ENCODE results near the gene MCF2L. TPM values are rescaled to one million over a fixed set of nuclear protein-coding genes. Genes with fewer than 3 reads are reported as not detected.

Gene MCF2L
- total RNA-seq, 2 donors from 2014 or later: 48.0 to 49.9 TPM

- peaks cover 11% of the 10 kb centered on the region for H3K4me1 Mint-ChIP-seq
- WGBS, 2 experiments (ENCODE audit: insufficient coverage in 1 of 2, insufficient read length in 1 of 2): 1 to 2% methylated on average over 42 to 81 of the region's 81 CpGs
- no peaks in the 10 kb centered on the region for H3K27me3 ChIP-seq (ENCODE audit: control insufficient read depth, insufficient read depth, low read length, poor library complexity, severe bottlenecking)
- no peak for TF ChIP-seq CTCF (conservative IDR thresholded peaks at IDR 0.05)
- H3K27me3 Mint-ChIP-seq (ENCODE audit: insufficient read depth): peaks cover 5% of the 10 kb centered on the region
- peak overlapping the region; percentile 63 for H3K4me3 Mint-ChIP-seq
- peaks cover 10% of the 10 kb centered on the region for H3K9me3 Mint-ChIP-seq
- H3K9ac ChIP-seq (ENCODE audit: extremely low read depth, low read length, poor library complexity, severe bottlenecking): peak overlapping the region; percentile 6
- no peak overlapping the region for H3K27ac ChIP-seq (ENCODE audit: low read depth, low read length)
- DNase-seq: peak; percentile 87
- peak overlapping the region; percentile 78 for H3K4me3 ChIP-seq (ENCODE audit: low read length)
- H3K27ac Mint-ChIP-seq: no peak overlapping the region
- H3K9me3 ChIP-seq (ENCODE audit: control insufficient read depth, low read length): peaks cover 4% of the 10 kb centered on the region
- H3K4me1 ChIP-seq (ENCODE audit: control insufficient read depth, insufficient read depth, low read length): peaks cover 7% of the 10 kb centered on the region
- no peaks in the 10 kb centered on the region for H3K36me3 ChIP-seq (ENCODE audit: control insufficient read depth, insufficient read depth, low read length)
- H3K36me3 Mint-ChIP-seq (ENCODE audit: low read depth): no peaks in the 10 kb centered on the region
These were observed 25.5 kb upstream of the MCF2L start for GRCh38 chr13:112943309-112944125.

- DNase-seq: peak; percentile 24
- H3K27ac Mint-ChIP-seq: no peak overlapping the region
- no peaks in the 10 kb centered on the region for H3K27me3 ChIP-seq (ENCODE audit: control insufficient read depth, insufficient read depth, low read length, poor library complexity, severe bottlenecking)
- H3K9me3 ChIP-seq (ENCODE audit: control insufficient read depth, low read length): no peaks in the 10 kb centered on the region
- peaks cover 26% of the 10 kb centered on the region for H3K4me1 Mint-ChIP-seq
- no peak overlapping the region for H3K4me3 ChIP-seq (ENCODE audit: low read length)
- peaks cover 10% of the 10 kb centered on the region for H3K27me3 Mint-ChIP-seq (ENCODE audit: insufficient read depth)
- H3K9ac ChIP-seq (ENCODE audit: extremely low read depth, low read length, poor library complexity, severe bottlenecking): no peak overlapping the region
- H3K9me3 Mint-ChIP-seq: no peaks in the 10 kb centered on the region
- no peaks in the 10 kb centered on the region for H3K36me3 Mint-ChIP-seq (ENCODE audit: low read depth)
- peaks cover 7% of the 10 kb centered on the region for H3K4me1 ChIP-seq (ENCODE audit: control insufficient read depth, insufficient read depth, low read length)
- 91 to 95% methylated on average over 4 of the region's 4 CpGs for WGBS, 2 experiments (ENCODE audit: insufficient coverage in 1 of 2, insufficient read length in 1 of 2)
- H3K4me3 Mint-ChIP-seq: no peak overlapping the region
- no peak overlapping the region for H3K27ac ChIP-seq (ENCODE audit: low read depth, low read length)
- H3K36me3 ChIP-seq (ENCODE audit: control insufficient read depth, insufficient read depth, low read length): no peaks in the 10 kb centered on the region
- TF ChIP-seq CTCF (conservative IDR thresholded peaks at IDR 0.05): no peak
These were observed 21.2 kb upstream of the MCF2L start for GRCh38 chr13:112947796-112948195.

- Histone ChIP-seq H3K4me1 (ENCODE audit: control insufficient read depth, insufficient read depth, low read length) (peaks cover under 1% of the 10 kb centered on the region), H3K36me3 (ENCODE audit: control insufficient read depth, insufficient read depth, low read length) (no peaks in the 10 kb centered on the region), H3K9me3 (ENCODE audit: control insufficient read depth, low read length) (no peaks in the 10 kb centered on the region), H3K27me3 (ENCODE audit: control insufficient read depth, insufficient read depth, low read length, poor library complexity, severe bottlenecking) (no peaks in the 10 kb centered on the region), H3K9ac (ENCODE audit: extremely low read depth, low read length, poor library complexity, severe bottlenecking) (no peak overlapping the region), H3K27ac (ENCODE audit: low read depth, low read length) (no peak overlapping the region), H3K4me3 (ENCODE audit: low read length) (no peak overlapping the region)
- H3K27ac Mint-ChIP-seq: no peak overlapping the region
- H3K27me3 Mint-ChIP-seq (ENCODE audit: insufficient read depth): peaks cover 6% of the 10 kb centered on the region
- DNase-seq: peak; percentile 39
- no peaks in the 10 kb centered on the region for H3K9me3 Mint-ChIP-seq
- TF ChIP-seq CTCF (conservative IDR thresholded peaks at IDR 0.05): no peak
- 73 to 78% methylated on average over 4 to 9 of the region's 9 CpGs for WGBS, 2 experiments (ENCODE audit: insufficient coverage in 1 of 2, insufficient read length in 1 of 2)
- no peaks in the 10 kb centered on the region for H3K36me3 Mint-ChIP-seq (ENCODE audit: low read depth)
- peaks cover 24% of the 10 kb centered on the region for H3K4me1 Mint-ChIP-seq
- no peak overlapping the region for H3K4me3 Mint-ChIP-seq
These were observed 17.2 kb upstream of the MCF2L start for GRCh38 chr13:112951674-112952371.
